ENCODE results near the gene IL19. TPM values are rescaled to one million over a fixed set of nuclear protein-coding genes. Genes with fewer than 3 reads are reported as not detected.

Gene IL19
- total RNA-seq, 4 donors from 2014 or later: not detected

DNA sequence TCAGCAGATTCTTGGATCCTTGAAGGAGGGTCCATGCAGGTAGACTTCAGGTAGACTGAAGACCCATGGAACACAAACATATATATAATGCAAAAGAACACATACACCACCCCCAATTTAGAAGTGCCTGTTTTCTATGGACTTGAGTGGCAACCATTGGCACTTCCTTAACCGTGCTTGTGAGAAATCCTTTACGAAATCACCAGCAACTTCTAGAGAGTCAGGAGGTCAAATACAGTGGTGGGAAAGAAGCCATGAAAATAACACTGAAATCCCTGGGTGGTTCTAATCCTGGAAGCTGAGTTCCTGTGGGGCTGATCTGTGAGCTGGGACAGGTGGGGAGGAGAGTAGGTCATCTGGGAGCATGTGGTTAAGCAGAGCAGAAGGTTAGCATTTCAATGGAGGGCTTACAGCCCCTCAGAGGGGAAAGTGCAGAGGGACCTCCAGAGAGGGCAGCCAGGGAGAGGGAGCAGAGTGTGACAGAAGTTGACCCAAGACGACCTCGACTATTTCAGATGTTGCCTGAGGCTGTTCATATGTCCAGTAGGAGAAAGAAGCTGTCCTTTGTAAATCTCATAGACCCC lies 14.7 kb downstream of the IL19 start:
- DNase-seq (ENCODE audit: low spot score in 2 of 2): no peak
- Histone ChIP-seq H3K4me1 (no peaks in the 10 kb centered on the region), H3K27ac (no peak overlapping the region), H3K36me3 (no peaks in the 10 kb centered on the region), H3K9me3 (no peaks in the 10 kb centered on the region), H3K4me3 (no peak overlapping the region), H3K27me3 (no peaks in the 10 kb centered on the region)
- WGBS, 2 donors: 37 to 45% methylated on average over 4 of the region's 4 CpGs
- TF ChIP-seq, protein P1, sequence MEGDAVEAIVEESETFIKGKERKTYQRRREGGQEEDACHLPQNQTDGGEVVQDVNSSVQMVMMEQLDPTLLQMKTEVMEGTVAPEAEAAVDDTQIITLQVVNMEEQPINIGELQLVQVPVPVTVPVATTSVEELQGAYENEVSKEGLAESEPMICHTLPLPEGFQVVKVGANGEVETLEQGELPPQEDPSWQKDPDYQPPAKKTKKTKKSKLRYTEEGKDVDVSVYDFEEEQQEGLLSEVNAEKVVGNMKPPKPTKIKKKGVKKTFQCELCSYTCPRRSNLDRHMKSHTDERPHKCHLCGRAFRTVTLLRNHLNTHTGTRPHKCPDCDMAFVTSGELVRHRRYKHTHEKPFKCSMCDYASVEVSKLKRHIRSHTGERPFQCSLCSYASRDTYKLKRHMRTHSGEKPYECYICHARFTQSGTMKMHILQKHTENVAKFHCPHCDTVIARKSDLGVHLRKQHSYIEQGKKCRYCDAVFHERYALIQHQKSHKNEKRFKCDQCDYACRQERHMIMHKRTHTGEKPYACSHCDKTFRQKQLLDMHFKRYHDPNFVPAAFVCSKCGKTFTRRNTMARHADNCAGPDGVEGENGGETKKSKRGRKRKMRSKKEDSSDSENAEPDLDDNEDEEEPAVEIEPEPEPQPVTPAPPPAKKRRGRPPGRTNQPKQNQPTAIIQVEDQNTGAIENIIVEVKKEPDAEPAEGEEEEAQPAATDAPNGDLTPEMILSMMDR (IDR thresholded peaks at IDR 0.05): no peak
- no peak for TF ChIP-seq EP300 (IDR thresholded peaks at IDR 0.05)
- no peak for TF ChIP-seq POLR2A (IDR thresholded peaks at IDR 0.05)

DNA sequence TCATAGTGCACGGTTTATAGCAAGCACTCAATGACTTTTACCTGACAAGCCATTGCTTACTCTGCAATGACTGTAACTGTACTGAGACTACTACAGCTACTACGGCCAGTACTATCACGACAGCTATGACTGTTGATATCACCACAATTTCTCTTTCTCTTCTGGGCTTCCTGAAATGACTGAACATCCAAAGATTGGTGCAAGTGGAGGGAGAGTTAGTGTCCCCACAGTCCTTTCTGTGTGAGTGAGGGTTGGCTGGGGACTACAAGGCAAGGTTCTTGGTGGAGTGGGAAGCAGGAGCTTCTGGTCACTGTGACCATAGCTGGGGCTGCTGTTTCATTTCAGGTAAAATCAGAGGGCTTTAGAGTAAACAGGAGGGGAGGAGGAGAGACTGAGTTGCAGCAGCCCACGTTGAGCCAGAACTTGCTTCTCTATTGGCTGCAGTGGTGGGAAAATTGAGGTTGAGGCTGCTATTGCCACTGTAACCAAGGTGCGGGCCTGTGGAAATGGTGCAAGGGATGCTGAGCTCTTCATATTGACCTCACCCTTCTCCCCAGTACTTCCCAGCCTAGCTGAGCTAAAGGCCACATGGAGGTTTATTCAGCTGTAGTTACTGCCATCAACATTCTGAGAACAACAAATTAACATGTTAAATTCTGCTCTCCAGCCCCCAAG lies 15.8 kb downstream of the IL19 start:
- Histone ChIP-seq H3K9me3 (no peaks in the 10 kb centered on the region), H3K4me3 (no peak overlapping the region), H3K4me1 (no peaks in the 10 kb centered on the region), H3K36me3 (no peaks in the 10 kb centered on the region), H3K27ac (no peak overlapping the region), H3K27me3 (no peaks in the 10 kb centered on the region)
- DNase-seq (ENCODE audit: low spot score in 2 of 2): no peak
- WGBS, 2 donors: 71 to 76% methylated on average over 5 of the region's 5 CpGs
- TF ChIP-seq EP300 (IDR thresholded peaks at IDR 0.05) (no peak), POLR2A (IDR thresholded peaks at IDR 0.05) (no peak)
- TF ChIP-seq, protein P1 (IDR thresholded peaks at IDR 0.05): no peak

DNA sequence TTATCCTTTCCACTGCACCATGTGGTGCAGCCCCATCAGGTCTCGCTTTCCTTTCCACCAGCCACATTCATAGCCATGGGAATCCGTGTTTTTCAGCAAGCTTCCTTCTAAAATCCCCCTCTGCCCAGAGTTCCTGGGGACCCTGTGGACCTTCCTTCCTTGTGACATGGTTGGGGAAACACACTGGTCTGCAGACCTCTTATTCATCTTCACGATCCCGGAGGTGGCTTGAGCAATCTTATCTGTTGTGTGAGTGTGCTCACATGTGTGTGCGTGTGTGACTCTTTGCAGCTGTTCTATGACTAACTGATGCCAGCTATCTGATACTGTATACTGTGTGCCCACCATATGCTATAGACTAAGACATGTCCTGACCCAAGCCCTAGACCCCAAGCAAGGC lies 17.3 kb downstream of the IL19 start:
- Histone ChIP-seq H3K9me3 (no peaks in the 10 kb centered on the region), H3K4me3 (no peak overlapping the region), H3K27me3 (no peaks in the 10 kb centered on the region), H3K36me3 (no peaks in the 10 kb centered on the region), H3K4me1 (no peaks in the 10 kb centered on the region), H3K27ac (no peak overlapping the region)
- TF ChIP-seq POLR2A (IDR thresholded peaks at IDR 0.05) (no peak), EP300 (IDR thresholded peaks at IDR 0.05) (no peak)
- TF ChIP-seq, protein P1 (IDR thresholded peaks at IDR 0.05): no peak
- WGBS, 2 donors: 93 to 96% methylated on average over 5 of the region's 5 CpGs
- no peak for DNase-seq (ENCODE audit: low spot score in 2 of 2)

DNA sequence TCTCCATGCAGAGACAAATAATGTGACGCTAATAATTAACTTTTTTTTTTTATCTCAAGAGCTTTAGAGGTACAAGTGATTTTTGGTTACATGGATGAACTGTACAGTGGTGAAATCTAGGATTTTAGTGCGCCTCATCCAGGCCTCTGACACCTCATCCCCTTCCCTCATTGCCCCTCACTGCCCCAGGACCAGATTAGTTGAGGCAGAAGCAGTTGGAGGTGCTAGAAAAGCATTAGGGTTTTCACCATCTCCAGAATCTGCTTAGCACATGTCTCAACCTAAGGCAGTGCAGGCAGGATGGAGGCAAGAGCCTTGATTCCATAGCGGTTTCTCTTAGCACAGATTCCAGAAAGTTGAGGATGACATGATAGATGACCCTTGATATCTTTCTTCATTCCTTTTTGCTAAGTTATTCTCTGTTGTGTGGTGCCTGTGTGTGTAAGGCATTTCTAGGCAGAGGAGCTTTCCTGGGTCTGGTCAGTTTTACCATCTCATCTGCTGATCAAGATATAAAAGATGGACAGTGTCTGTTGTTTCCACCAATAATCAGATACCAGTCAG lies 18.0 kb downstream of the IL19 start:
- H3K36me3 ChIP-seq: no peaks in the 10 kb centered on the region
- no peaks in the 10 kb centered on the region for H3K4me1 ChIP-seq
- H3K4me3 ChIP-seq: no peak overlapping the region
- WGBS, 2 donors: 96 to 98% methylated on average over 3 of the region's 3 CpGs
- TF ChIP-seq, protein P1 (IDR thresholded peaks at IDR 0.05): no peak
- TF ChIP-seq POLR2A (IDR thresholded peaks at IDR 0.05): no peak
- TF ChIP-seq EP300 (IDR thresholded peaks at IDR 0.05): no peak
- no peaks in the 10 kb centered on the region for H3K9me3 ChIP-seq
- no peak for DNase-seq (ENCODE audit: low spot score in 2 of 2)
- H3K27me3 ChIP-seq: no peaks in the 10 kb centered on the region
- H3K27ac ChIP-seq: no peak overlapping the region

DNA sequence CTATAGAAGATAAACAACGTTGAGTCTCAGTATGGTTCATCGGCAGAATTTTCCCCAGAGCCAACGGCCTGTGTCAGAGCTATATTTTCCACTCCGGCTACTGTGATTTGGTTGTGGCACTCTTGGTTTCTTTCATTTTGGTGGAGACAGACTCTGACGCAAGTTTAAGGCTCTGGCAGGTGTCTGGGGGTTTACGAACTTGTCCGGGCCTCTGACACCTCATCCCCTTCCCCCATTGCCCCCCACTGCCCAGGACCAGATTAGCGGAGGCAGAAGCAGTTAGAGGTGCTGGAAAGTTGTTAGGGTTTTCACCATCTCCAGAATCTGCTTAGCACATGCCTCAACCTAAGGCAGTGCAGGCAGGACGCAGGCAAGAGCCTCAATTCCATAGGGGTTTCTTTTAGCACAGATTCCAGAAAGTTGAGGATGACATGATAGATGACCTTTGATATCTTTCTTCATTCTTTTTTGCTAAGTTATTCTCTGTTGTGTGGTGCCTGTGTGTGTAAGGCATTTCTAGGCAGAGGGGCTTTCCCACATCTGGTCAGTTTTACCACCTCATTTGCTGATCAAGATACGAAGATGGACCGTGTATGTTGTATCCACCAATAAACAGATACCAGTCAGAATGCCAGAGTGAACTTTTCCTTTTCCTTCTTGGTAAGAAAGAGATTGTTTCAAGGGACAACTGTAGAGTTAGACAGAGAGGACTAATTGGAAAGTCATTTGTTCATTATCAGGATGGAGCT lies 20.1 kb downstream of the IL19 start:
- 83 to 86% methylated on average over 11 of the region's 11 CpGs for WGBS, 2 donors
- Histone ChIP-seq H3K27me3 (no peaks in the 10 kb centered on the region), H3K9me3 (no peaks in the 10 kb centered on the region), H3K4me3 (no peak overlapping the region), H3K36me3 (no peaks in the 10 kb centered on the region), H3K27ac (no peak overlapping the region), H3K4me1 (no peaks in the 10 kb centered on the region)
- TF ChIP-seq POLR2A (IDR thresholded peaks at IDR 0.05) (no peak), EP300 (IDR thresholded peaks at IDR 0.05) (no peak)
- TF ChIP-seq, protein P1 (IDR thresholded peaks at IDR 0.05): no peak
- DNase-seq (ENCODE audit: low spot score in 2 of 2): no peak
